Progenitor cell of endocrine pancreas (in vitro differentiated cells): ENCODE data around the gene FIBCD1. TPM values are rescaled to one million over a fixed set of nuclear protein-coding genes. Genes with fewer than 3 reads are reported as not detected.

Source experiments
- DNase-seq: peaks from one replicate; pipeline ENCODE4 v3.0.0; 2021; ENCODE audit warnings: low spot score; ENCODE audit not compliant: unreplicated experiment
- H3K27ac Mint-ChIP-seq: 2 replicates; pipeline ENCODE4 v1.8.0; 2021; ENCODE audit warnings: mild to moderate bottlenecking, moderate library complexity, mixed read lengths
- H3K27me3 Mint-ChIP-seq: 2 replicates; pipeline ENCODE4 v1.8.0; 2021; ENCODE audit warnings: mixed read lengths
- H3K36me3 Mint-ChIP-seq: 2 replicates; pipeline ENCODE4 v1.8.0; 2022; ENCODE audit warnings: mixed read lengths; ENCODE audit not compliant: insufficient read depth
- H3K4me1 Mint-ChIP-seq: 2 replicates; pipeline ENCODE4 v1.8.0; 2021; ENCODE audit warnings: low read depth, mixed read lengths
- H3K4me3 Mint-ChIP-seq: 2 replicates; pipeline ENCODE4 v1.8.0; 2021; ENCODE audit warnings: low read depth, mild to moderate bottlenecking, moderate library complexity, mixed read lengths
- H3K9me3 Mint-ChIP-seq: 2 replicates; pipeline ENCODE4 v1.8.0; 2021; ENCODE audit warnings: low read depth, mixed read lengths
- total RNA-seq: library from RNA; stranded (reverse); gene quantifications from 2 replicates; pipeline ENCODE4 v1.2.1, GENCODE V29; 2021
- TF ChIP-seq, protein P1 (sequence below): fragments of 200-600 bp; sonication (generic); IDR thresholded peaks from one replicate; pipeline ENCODE4 v1.5.0; 2021; ENCODE audit warnings: antibody characterized with exemption, mild to moderate bottlenecking; ENCODE audit not compliant: unreplicated experiment

FIBCD1 gene
- total RNA-seq, 1 donor from 2014 or later = not detected

DNA sequence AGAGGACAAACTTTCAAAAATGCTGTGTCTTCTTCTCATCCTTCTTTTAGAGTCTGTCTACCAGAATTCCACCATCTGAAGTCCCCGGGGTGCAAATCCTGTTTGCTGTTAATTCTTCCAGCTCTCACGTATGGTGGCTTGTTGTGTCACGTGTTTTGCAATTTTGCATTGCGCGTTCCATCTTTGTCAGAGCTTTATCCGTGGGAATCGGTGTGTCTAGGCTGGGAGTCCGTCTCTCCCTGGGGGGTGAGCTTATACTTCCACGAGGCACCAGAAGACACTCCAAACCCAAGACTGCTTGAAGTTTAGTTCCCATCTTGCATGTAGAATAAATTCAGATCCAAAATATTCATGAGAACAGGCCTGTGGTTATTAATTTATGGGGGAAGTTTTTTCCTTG, 6.1 kb upstream of the FIBCD1 start:
- TF ChIP-seq, protein P1, sequence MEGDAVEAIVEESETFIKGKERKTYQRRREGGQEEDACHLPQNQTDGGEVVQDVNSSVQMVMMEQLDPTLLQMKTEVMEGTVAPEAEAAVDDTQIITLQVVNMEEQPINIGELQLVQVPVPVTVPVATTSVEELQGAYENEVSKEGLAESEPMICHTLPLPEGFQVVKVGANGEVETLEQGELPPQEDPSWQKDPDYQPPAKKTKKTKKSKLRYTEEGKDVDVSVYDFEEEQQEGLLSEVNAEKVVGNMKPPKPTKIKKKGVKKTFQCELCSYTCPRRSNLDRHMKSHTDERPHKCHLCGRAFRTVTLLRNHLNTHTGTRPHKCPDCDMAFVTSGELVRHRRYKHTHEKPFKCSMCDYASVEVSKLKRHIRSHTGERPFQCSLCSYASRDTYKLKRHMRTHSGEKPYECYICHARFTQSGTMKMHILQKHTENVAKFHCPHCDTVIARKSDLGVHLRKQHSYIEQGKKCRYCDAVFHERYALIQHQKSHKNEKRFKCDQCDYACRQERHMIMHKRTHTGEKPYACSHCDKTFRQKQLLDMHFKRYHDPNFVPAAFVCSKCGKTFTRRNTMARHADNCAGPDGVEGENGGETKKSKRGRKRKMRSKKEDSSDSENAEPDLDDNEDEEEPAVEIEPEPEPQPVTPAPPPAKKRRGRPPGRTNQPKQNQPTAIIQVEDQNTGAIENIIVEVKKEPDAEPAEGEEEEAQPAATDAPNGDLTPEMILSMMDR = no peak
- Mint-ChIP-seq H3K4me1 (peaks cover 2% of the 10 kb centered on the region), H3K4me3 (no peak overlapping the region), H3K9me3 (peaks cover 3% of the 10 kb centered on the region), H3K27me3 (peaks cover 85% of the 10 kb centered on the region), H3K27ac (no peak overlapping the region), H3K36me3 (no peaks in the 10 kb centered on the region)
- DNase-seq = no peak

DNA sequence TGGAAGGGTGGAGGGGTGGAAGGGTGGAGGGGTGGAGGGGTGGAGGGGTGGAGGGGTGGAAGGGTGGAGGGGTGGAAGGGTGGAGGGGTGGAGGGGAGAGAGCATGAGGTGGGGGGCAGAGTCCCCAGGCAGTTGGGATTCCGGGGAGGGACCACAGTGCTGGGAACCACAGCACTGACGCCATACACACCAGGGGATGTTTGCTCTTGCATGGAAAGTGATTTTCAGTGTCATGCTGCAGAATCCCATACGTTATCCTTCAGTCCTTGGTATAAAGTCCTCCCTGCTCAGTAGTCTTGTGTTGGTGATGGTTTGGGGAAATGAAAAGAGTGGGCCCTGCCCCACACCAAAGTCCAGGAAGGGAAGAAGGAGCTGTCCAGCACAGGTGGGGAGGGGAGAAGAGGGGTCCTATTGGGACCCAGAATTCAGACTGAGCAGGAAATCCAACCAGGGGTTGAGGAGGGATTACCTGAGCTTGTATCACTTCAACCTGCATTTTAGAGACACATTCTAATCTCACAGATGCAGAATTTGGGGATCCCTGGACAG, 5.5 kb upstream of the FIBCD1 start:
- TF ChIP-seq, protein P1 = no peak
- Mint-ChIP-seq H3K4me3 (no peak overlapping the region), H3K4me1 (peaks cover 2% of the 10 kb centered on the region), H3K36me3 (no peaks in the 10 kb centered on the region), H3K27ac (no peak overlapping the region), H3K27me3 (peaks cover 81% of the 10 kb centered on the region), H3K9me3 (no peaks in the 10 kb centered on the region)
- no peak for DNase-seq

DNA sequence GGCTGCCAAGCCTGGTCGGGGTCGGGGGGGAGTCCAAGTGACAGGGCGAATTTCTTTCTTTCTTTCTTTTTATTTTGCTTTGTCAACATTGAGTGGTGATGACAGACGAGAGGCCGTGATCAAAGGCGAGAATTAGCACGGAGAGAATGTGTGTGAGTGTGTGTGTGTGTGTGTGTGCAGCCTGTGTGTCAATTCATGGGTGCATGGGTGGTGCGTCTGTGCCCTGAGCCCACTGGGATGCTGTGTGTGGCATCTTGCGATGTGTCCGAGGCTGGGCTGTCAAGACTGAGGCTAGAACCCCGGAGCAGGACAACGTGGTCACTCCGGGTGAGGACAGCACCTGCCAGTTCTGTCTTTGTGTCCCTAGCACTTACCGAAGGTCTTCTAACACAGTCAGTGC, 4.7 kb upstream of the FIBCD1 start:
- no peak for DNase-seq
- H3K27me3 Mint-ChIP-seq = peaks cover 77% of the 10 kb centered on the region
- no peak overlapping the region for H3K27ac Mint-ChIP-seq
- TF ChIP-seq, protein P1 = no peak
- H3K4me1 Mint-ChIP-seq = peaks cover 3% of the 10 kb centered on the region
- no peaks in the 10 kb centered on the region for H3K36me3 Mint-ChIP-seq
- H3K9me3 Mint-ChIP-seq = no peaks in the 10 kb centered on the region
- no peak overlapping the region for H3K4me3 Mint-ChIP-seq

DNA sequence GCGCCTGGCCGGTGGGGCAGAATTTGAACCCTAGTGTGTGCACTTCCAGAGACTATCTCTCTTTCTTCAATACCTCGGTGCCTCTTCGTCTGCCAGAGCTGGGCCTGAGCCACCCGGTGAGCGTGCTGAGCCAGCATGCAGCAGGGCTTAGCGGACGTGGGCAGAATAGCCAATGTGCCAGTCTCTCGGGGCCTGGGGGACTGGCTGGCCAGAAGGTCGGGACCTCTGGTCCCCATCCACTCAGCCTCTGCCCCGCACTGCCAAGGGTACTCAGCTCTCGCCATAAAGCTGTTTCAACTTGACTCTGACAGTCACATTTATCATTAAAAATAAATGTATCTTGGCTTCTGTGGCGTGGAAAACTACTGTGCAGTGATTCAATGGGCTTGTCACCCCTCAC, 4.2 kb upstream of the FIBCD1 start:
- no peak for DNase-seq
- H3K27ac Mint-ChIP-seq = no peak overlapping the region
- no peak overlapping the region for H3K4me3 Mint-ChIP-seq
- TF ChIP-seq, protein P1 = no peak
- no peaks in the 10 kb centered on the region for H3K36me3 Mint-ChIP-seq
- H3K27me3 Mint-ChIP-seq = peaks cover 75% of the 10 kb centered on the region
- peaks cover 3% of the 10 kb centered on the region for H3K4me1 Mint-ChIP-seq
- H3K9me3 Mint-ChIP-seq = no peaks in the 10 kb centered on the region

DNA sequence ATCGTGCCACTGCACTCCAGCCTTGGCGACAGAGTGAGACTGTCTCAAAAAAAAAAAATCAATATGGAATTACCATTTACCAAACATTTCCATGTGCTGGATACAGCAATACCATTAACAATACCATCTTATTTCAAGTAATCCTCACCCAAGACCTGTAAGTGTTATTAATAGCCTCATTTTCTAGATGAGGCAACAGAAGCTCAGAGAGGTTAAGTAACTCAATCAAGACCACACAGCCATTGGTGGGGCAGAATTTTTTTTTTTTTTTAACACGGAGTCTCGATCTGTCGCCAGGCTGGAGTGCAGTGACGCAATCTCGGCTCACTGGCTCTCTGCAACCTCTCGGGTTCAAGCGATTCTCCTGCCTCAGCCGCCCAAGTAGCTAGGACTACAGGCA, 3.6 kb upstream of the FIBCD1 start:
- no peaks in the 10 kb centered on the region for H3K36me3 Mint-ChIP-seq

More for the DNA sequence above, 3.6 kb upstream of the FIBCD1 start:
- Mint-ChIP-seq H3K9me3 (no peaks in the 10 kb centered on the region), H3K4me3 (no peak overlapping the region), H3K27me3 (peaks cover 73% of the 10 kb centered on the region), H3K4me1 (peaks cover 2% of the 10 kb centered on the region), H3K27ac (no peak overlapping the region)
- DNase-seq = no peak
- TF ChIP-seq, protein P1 = no peak
